ENCODE data around the gene ADNP.

ADNP gene

DNA sequence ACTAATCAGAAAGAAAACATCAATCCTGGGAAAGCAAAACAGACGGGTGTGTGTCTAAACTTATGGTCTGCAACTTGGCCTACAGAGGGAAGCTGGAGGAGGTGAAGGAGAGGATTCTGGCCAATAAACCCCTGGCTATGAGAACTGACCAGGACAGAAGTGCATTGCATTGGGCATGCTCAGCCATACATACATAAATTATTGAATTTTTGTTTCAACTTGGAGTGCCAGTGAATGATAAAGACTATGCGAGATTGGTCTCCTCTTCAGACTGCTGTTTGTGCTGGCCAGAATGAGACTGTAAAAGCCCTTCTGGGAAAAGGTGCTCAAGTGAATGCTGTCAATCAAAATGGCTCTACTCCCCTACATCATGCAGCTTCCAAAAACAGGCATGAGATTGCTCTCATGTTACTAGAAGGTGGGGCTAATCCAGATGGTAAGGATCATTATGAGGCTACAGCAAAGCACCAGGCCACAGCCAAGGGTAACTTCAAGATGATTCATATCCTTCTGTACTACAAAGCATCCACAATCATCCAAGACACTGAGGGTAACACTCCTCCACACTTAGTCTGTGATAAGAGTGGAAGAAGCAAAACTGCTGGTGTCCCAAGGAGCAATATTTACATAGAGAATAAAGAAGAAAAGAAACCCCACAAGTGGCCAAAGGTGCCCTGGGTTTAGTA, 17.4 kb downstream of the ADNP start:
- no peak overlapping the region for H3K4me3 ChIP-seq (ENCODE audit: low read depth, low read length)
- TF ChIP-seq CTCF (IDR thresholded peaks at IDR 0.05; ENCODE audit: low read depth, low read length) = no peak

DNA sequence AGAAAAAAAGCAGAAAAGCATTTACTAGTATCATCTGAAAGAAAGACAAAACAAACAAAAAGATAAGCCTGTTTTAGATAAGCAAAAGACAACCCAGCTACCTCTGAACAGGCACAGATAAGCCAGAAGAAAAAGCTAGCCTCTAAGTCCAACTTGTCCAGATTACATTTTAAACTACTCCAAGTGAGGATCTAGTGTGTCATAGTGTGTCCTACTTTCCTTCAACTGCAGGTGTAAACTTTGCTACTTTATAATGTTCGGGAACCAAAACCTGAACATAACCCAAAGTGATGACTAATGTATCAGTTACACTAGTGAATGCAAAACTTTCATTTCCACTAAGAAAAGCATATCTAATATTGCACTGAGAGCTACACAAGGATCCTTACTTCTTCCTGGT, 19.5 kb downstream of the ADNP start:
- no peak overlapping the region for H3K4me3 ChIP-seq (ENCODE audit: low read depth, low read length)
- no peak for TF ChIP-seq CTCF (IDR thresholded peaks at IDR 0.05; ENCODE audit: low read depth, low read length)

DNA sequence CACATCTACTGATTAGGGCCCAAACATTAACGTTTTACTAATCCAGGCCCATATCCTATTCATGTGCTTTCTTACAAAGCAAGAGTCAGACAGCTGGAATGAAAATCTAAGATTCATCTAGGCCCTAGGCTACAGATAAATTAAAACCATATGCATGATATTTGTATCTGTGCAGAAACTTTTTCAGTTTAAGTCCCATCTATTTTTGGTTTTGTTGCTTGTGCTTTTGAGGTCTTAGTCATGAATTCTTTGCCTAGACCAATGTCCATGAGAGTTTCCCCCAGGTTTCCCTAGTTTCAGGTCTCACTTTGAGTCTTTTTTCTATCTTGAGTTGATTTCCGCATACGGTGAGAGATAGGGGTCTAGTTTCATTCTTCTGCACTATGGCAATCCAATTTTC, 20.2 kb downstream of the ADNP start:
- no peak overlapping the region for H3K4me3 ChIP-seq (ENCODE audit: low read depth, low read length)
- TF ChIP-seq CTCF (IDR thresholded peaks at IDR 0.05; ENCODE audit: low read depth, low read length) = no peak

- H3K4me3 ChIP-seq (ENCODE audit: low read depth, low read length) = no peak overlapping the region
- no peak for TF ChIP-seq CTCF (IDR thresholded peaks at IDR 0.05; ENCODE audit: low read depth, low read length)
Observed at GRCh38 chr20:50909413-50909812, 21.8 kb downstream of the ADNP start.

GRCh38 chr20:50904067-50904570, 27.1 kb downstream of the ADNP start:
- H3K4me3 ChIP-seq (ENCODE audit: low read depth, low read length) = no peak overlapping the region
- TF ChIP-seq CTCF (IDR thresholded peaks at IDR 0.05; ENCODE audit: low read depth, low read length) = no peak

- no peak for TF ChIP-seq CTCF (IDR thresholded peaks at IDR 0.05; ENCODE audit: low read depth, low read length)
- H3K4me3 ChIP-seq (ENCODE audit: low read depth, low read length) = no peak overlapping the region
Observed at GRCh38 chr20:50903353-50904051, 27.7 kb downstream of the ADNP start.

DNA sequence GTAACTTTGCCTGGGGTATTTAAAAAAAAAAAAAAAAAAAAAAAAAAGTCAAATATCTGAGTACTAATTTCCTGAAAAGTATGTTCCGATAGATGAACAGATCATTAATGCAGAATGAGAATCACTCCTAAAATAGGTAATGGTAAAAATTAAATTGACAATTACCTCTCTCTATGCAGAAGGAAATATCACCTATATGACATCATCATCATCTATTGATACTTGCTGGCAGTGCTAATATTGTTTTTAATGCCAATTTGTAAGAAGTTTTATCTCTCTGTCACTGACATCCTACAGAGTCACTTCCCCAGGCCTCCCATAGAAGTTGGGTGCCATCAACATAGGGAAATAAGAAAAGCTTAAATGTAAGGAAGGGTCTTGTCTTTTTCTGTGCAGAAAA, 29.9 kb downstream of the ADNP start:
- no peak overlapping the region for H3K4me3 ChIP-seq (ENCODE audit: low read depth, low read length)
- TF ChIP-seq CTCF (IDR thresholded peaks at IDR 0.05; ENCODE audit: low read depth, low read length) = no peak
